Activated T-helper 1 cell treated with Interleukin-2 at 50 U/mL for 16 hours (primary cell): ENCODE measurements around the gene DGKQ.
A peak's percentile ranks its signal among the peaks of the same experiment; 100 is the strongest.
"Not testable (repeated sequence)": the region's sequence is repeated elsewhere in the genome, so short reads cannot be mapped to it uniquely, and the experiment has no call there.

Experiments
- DNase-seq: peaks from one replicate; pipeline ENCODE4 v3.0.0-alpha.2; 2020; ENCODE audit warnings: low read depth

The DGKQ gene

DNA sequence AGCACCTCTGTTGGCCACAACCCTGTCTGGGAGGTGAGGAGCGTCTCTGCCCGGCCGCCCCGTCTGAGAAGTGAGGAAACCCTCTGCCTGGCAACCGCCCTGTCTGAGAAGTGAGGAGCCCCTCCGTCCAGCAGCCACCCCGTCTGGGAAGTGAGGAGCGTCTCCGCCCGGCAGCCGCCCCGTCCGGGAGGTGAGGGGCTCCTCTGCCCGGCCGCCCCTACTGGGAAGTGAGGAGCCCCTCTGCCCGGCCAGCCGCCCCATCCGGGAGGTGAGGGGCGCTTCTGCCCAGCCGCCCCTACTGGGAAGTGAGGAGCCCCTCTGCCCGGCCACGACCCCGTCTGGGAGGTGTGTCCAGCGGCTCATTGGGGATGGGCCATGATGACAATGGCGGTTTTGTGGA, 2.6 kb upstream of the DGKQ start:
- DNase-seq: not testable (repeated sequence)

DNA sequence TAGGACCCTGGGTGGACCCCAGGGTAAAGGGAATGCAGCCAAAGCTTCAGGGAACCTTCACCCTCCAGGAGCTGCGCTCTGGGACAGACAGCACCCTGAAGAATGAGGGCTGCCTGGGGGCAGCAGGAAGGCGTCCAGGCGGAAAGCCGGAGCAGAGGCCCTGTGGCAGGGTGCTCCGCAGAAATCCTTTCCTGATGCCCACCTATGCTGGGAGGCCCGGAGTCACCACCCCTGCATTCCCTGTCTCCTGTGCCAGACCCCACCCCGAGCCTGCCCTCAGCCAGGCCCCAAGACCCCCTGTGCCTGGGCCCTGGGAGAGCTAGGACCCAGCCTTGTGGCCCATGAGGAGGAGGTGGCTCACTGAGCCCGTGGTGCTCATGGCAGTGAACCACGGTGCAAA, 1.3 kb upstream of the DGKQ start:
- no peak for DNase-seq

DNA sequence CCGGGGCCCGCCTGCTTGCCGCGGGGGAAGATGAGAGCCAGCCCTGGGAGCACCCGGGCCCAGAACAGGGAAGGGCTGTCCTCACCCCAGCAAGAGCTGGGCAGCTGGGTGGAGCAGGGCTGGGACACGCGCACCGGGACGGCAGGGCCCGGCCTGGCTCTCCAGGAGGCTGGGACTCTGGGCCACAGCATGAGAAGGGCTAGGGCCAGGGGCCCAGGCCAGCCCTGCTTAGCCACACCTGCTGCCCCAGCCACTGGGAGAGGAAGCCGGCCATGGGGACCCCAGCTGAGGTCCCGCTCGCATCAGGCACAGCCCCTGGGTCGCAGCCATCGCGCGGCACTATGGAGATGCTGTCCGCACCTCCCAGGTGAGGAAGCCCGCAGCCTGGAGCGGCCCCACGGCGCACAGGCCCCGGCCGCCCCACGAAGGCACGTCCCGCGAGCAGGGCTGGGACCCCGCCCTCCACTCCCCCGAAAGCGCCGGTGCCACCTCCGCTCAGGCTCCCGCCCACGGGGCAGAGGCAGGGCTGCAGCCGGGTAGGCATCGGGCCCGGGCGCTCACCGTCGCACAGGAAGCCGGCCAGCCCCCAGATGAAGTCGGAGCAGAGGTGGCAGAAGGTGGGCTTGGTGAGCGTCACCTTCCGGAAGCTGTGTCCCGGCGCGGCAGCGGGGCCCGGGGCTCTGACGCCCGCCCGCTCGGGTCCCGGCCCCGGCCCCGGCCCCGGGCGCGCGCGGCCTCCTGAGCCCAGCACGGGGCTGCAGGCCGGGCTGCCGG, 531 bp downstream of the DGKQ start:
- peak; percentile 40 for DNase-seq

DNA sequence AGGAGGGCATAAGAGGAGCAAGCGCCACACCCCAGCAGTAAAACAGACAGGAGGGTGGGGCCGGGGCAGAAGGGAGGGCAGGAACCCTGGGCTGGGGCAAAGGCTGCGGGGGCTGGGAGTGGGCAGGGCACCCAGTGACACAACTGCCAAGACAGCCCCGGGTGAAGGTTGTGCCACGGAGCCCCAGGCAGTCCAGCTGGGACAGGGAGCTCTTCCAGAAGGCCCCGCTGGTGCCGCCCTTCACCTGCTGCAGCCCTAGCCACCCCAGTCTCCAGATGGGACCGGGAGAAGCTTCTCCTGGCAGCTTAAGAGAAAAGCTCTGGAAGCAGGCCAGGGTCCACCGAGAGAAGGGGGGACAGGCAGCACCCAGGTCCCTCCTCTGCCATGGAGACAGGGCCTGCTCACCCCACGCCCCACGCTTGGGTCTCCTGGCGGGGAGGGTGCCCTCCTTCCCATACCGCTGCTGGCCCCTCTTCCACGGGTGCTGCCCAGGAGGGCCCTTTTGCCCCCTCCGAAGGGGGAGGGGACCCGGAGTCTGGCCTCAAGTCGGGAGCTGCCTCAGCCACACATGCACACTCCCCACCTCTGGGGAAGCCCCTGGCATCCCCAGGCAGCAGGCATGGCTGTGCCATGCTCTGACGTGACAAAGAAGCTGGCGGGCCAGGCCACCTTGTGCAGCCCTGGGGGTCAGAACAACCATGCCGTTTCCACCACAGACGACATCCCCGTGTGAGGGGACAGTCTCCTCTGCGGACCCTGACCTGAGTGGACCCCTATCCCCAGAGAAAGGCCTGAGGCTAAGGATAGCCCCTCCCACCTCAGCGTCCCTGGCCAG, 1.5 kb downstream of the DGKQ start:
- no peak for DNase-seq

DNA sequence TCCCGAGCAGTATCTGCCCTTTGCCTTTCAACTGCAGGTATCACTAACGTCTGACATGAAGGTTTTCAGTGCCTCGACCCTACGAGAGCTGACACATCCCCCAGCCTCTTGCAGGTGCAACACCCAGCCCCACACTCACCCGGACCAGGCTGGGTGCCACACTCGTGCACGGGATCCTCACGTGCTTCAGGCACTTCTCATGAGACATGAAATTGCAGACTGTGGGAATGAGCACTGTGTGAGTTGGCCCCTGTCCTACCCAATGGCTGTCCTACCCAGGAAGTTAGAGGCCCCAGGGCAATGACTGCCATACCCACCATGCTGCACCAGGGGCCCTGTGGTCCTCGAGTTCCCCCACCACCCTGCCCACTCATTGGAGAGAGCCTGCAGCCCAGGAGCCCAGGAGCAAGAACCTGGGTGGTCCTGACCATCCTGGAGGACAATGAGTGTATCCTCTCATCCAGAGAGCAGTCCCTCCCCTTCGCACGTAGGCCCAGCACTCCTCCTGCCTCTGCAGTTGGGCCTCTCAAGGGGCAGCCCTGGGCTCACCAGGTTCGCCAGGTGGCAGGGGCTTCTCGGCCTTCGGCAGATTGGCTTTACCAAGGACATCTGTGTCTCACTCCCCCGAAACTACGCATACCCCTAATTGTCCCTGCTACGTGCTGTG, 2.4 kb downstream of the DGKQ start:
- no peak for DNase-seq

DNA sequence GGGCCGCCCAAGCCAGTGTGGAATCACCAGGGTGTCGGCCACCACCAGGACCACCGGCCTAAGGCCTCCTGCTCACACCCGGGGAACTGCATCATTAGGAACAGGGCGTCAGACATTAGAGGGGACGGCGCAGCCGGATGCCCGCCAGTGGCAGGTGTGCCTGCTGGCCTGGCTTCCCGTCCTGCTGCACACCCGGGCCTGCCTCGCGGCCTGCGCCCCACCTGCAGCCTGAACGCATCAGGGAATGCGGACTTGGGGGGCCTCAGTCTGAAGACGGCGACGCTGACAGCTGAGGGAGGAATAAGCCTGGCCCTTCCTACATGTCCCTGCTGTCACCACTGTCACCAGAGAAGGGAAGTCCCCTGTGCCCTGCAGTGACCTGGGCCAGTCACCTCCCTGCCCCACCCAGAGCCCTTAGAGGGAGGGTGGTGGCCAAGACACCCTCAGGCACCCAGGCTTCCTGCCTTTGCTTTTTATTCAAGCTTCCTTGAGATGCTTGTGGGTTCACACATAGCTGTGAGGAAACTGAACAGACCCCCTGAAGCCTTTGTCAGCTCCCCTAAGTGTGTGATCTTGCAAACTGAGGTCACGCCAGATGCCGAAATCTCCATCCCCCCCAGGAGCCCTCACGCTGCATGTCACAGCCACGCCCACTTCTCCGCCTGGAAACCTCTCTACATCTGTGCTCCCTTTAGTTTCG, 3.2 kb downstream of the DGKQ start:
- no peak for DNase-seq

DNA sequence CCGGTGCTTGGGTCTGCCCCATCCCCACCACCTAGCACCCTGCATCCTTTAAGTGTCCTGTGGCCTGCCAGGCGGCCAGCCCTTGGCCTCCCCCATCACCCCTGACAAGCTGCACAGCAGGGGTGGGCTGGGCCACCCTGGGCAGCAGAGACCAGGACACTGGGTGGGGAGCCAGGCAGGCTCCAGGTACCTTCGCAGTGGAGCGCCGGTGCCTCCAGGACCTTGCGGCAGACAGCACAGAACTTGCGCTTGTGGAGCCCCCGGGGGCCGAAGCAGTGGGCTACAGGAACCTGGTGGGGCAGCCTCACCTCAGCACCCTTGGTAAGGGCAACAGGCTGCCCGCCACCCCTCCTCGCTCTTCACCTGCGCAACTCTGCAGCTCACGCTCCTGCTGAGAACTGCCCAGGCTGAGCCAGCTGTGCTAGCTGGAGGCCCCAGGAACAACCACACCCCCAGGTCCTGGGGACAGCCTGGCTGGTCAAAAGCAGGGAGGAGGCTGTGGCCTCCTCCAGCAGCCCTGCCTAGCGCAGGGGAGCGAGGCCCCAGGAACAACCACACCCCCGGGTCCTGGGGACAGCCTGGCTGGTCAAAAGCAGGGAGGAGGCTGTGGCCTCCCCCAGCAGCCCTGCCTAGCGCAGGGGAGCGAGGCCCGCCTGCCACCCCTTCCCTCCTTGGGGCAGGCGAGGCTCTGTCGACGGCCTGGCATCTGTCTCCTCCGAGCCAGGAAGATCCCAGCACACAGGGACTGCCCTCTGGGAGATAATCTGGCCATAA, 4.6 kb downstream of the DGKQ start:
- no peak for DNase-seq

DNA sequence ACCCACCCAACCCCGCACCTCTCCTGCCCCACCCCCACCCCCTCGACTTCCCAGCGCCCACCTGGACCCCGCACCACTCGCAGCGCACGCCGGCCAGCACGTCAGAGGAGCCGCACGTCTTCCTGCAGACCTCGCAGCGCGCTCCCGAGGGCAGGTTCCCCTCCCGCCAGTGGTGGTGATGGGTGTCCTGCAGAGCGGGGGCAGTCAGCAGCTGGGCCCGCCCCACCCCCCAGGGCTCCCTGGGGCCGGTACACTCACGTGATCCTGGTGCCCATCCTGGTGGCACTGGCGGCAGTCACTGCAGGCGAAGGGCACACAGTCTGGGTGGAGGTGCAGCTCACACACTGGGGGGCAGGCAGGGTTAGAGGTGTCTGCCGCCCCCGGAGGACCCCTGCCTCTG, 5.1 kb downstream of the DGKQ start:
- no peak for DNase-seq

DNA sequence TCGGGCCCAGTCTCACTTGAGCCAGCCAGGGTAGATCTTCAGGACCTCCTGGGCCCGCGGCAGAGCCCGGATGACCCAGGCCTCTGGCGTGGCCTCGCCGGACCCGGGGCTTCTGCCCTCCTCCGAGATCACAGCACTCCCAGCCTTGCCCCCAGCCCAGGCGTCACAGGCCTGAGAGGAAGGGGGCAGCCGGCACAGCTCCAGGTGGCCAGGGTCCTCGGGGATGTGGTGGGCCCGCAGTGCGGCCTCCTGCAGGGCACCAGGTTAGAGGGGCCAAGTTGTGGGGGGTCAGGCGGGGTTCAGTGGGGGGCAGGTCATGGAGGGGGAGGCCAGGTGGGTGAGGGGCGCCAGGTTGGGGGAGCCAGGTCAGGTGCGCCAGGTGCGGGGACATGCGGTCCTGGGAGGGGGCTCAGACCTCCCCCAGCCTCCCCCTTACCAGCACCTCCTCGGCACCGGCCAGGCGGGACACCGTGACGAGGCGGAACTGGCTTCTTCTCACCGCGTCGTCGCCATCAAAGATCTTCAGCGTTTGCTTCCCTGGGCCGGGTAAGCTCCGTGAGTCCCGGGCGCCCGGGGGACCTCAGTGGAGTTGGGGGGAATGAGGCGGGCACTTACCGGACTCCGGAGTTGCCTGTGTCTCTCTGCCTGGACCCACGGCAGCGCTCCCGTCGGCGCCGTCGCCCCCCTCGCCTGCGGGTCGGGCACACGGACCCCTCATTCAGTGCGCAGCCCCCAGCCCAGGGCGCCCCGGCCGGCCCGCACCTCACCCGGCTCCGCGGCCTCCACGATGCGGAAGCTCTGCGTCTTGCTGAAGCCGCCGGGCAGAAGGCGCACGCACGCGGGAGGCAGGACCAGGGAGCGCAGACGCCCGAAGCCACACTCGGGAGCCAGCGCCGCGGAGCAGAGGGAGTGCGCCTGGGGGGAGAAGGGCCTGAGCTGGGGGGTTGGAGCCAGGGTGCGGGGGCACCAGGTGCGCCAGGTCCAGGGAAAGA, 6.0 kb downstream of the DGKQ start:
- DNase-seq: no peak

DNA sequence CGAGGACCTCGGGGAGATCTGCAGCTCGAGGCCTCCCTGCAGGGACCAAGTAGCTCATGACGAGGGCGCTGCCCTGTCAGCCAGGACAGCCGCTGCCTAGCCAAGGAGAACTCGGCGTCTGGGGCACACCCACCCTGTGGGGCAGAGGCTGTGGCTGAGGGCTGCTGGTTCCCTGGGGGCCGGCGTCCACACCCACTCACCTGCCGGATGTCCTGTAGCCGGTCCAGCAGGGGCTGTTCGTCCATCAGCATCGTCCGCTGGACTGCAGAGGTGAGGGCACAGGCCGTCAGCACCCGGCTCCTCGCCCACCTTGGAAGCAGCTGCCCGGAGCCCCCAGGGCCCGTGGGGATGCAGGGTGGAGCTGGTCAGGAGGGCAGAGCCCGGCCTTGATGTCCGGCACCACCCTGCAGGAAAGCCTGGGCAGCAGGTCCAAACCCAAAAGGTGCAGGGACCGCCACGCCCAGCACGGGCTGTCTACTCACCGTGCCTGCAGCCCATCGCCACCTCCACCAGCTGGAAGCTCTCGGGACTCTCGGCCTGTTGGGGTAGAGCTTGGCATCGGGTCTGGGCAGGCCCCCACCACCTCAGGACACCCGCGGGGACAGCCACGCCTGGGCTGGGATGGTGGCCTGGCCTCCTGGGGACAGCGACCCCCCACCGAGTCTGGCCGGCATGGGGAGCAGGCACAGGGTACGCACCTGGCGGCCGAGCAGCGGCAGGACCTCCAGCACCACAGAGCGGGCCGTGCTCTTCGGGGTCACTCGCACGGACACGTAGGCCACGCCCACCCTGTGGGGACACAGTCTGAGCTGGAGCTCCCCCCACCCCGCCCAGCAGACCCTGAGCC, 6.9 kb downstream of the DGKQ start:
- no peak for DNase-seq

DNA sequence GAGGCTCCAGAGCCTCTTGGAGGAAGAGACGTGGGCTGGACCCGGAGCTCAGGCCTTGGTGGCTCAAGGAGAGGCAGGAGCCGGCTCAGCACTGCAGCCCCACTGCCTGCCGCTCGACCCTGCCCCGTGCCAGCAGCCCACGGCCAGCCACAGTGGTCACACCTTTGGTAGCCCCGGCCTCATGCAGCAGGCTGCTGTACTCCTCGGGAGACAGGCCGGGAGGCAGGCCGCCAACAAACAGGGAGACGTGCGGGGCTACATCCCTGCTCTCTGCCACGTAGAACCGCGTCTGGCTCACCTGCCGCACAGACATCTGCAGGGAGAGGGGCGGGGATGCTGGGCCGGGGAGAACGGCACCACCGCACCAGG, 7.6 kb downstream of the DGKQ start:
- no peak for DNase-seq

DNA sequence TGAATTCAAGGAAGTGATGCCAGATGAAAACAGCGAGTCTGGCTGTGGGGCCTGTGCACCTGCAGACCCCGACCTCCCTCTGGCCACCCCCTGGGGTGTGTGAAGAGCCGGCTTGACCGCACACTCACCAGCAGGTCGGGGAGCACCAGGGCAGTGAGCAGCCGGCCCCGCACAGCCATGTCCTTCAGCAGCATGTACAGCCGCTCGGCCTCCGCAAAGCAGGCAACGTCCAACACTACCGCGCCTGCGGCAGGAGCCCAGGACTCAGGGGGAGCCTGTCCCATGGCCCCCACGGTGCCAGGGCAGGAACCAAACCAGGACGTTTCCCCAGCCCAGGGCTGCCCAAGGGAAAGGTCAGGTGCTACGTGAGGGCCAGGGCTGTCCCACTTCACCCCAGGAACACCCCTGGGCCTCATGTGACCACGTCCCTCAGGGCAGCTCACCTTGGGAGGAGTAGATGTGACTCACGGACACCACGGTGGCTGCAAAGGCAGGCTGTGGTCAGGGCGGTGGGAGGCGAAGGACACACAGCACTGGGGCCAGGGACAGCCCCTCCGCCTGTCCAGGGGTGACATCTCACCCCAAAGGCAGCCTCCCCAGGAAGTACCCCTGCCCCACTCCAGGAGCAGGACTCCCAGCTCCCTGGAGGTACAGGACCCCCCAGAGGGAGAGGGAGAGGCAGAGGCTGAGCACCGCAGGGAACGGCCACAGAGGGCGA, 8.2 kb downstream of the DGKQ start:
- no peak for DNase-seq

DNA sequence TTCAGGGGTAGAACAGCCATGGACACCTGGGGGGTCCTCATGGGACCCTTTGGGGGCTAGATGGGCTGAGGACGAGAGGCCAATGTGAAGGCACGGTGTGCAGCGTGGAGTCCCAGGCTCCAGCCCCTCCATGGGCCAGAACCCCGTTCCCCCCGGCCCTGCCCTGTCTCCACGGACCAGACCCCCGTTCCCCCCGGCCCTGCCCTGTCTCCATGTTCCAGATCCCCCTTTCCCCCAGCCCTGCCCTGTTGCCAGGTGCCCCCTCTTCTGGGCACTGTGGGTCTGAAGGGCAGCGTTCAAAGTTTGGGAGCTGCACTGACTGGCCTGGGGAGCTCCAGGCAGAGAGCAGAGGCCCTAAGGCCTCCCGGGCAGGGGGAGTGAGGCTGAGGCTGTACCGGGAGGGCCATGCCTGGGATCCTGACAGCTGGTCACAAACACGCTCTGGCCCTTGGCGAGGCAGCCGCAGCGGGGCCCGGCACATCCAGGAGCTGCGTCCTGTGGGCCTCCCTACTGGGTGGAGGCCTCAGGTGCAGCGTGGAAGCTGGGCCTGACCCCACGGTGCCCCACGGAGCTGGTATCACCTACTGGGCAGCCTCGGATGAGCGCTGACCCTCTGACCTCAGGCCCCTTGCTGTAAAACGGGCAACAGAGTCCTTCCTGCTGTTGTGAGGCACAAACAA, 8.9 kb downstream of the DGKQ start:
- no peak for DNase-seq

DNA sequence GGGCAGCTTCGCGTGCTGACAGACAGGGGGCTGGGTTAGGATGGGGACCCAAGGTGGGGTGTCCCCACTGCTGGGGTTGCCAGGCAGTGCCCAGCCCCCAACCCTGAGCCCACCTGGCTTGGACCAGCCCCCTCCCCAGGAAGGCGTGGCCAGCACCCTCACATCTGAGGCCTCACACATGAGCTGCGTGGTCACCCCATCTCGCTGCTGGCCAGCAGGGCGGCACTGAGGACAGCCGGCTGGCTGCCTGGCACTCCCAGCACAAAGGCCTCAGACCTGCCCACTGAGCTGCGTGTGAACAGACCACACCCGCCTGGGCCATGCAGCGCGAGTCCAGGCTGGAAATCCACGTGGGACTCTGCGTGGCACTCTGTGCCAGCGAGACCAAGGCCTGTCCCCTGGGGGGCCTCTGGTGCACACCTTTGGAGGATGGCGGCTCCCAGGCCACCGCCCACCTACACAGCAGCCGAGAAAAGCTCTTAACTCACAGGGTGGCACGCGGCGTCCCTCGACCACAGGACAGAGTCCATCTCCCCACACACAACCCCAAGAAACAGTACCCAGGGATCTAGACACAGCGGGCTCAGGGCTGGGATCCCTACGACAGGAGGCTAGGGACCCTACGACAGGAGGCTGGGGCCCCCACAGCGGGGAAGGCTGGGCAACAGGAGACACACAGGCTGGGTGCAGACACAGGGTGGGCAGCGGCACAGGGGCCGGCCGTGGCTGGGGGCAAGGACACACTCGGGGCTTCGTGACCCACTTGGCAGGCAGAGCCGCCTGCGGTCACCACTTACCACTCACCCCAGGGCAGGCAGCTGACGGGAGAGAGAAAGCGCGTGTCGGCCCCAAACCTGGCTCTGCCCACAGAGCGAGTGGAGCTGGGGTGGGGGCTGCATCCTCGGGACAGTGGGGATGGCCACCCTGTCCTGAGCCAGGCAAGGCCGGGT, 9.8 kb downstream of the DGKQ start:
- DNase-seq: no peak

DNA sequence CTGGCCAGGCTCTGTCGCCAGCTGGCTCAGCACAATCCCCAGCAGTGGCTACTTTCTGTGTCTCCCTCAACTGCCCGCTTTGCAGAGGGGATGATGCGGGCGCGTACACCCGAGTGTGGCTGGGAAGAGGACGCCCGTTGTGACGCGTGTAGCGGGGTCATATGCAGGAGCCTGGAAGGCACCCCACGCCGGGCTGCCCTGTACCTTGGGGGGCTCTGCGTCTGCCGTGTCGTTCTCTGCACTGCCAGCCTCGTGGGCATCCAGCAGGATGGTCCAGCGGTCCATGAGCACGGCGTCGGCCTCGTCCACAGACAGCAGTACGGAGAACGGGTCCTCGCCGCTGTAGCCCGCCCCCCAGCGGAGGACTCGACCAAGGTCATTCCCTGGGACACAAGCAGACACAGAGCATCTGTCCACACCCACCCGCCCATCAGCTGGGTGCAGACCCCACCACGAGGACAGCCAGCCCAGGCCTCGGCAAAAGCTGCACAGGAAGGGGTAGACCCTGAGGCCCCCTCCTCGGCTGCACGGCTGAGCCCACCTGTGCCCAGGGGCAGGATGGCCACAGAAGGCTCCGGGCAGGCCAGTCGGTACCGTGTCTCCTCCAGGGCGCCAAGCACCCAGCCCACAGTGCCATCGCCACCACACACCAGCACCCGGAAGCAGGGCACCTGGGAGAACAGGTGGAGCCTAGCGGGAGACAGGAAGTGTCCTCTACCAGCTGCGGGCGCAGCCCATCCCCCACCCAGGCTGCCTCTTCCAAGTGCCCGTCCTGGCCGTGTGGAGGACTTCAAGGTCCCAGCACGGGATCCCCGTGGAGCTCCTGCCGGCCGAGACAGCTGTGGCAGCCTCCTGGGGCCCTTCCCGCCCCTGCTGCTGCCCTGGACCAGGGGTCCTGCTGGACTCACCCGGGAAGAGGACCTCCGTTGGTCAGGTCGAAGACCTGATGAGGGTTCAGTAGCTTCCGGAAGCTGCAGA, 10.8 kb downstream of the DGKQ start:
- no peak for DNase-seq
